Measurements from ENCODE around the gene DUS1L.

DUS1L gene

DNA sequence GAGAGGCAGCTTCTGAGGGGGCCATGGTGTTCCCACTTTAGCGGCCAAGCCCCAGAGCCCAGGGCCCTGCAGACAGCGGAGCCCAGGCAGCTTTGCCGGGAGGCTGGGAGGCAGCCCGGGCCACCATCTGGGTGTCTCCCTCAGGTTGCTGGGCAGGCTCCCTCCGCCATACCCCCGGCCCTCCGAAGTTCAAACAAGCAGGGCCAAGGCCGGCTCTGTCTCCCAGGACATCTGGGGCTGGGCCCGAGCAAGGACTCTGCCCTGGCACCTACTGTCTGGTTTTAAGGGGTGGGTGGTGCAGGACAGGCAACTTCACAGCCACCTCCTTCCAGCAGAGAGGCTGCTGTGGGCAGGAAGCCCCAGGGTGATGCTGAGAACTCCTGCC, 2.6 kb downstream of the DUS1L start:
- TF ChIP-seq CTCF (IDR thresholded peaks at IDR 0.05; ENCODE audit: low read depth, low read length, missing control alignments) = no peak
- no peak for DNase-seq (ENCODE audit: low read depth)

DNA sequence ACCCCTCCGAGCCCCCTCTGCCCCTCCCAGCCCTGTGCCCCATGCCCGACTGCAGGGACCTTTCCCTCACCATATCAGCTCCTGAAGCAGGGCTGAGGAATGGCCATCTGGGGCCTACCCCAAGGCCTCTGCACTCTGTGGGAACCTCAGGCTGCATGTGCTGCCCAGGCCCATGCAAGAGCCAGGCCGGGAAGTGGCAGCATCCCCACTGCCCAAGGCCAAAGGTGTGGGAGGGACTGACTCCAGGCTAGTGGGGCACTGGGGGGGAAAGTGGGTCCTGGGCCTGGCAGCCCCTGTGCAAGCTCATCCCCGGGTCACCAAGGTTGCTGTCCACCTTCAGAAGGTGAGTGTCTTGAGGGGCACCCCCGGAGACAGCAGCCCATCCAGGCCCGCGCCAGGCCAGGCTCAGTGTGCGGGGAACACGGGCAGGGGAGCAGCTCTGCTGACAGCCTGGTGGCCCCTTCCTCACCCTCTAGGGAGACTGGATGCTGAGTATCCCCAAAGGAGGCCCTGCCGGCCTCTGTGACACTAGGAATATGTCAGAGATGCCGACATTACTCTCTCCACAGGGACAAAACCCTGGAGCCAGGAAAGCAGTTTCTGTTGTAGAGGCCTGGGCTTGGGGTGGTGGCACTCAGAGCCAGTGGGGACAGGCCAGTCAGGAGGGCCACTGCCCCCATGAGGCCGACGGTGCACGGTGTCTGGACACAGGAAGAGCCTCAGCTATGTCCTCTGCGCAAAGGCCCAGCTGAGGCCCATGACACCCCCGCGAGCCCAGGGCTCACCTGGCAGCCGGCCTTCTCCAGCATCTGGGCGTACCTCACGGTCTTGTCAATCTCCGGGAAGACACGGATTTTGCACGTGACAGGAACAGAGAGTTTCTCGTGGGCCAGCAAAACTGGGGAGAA, 3.3 kb downstream of the DUS1L start:
- no peak for TF ChIP-seq CTCF (IDR thresholded peaks at IDR 0.05; ENCODE audit: low read depth, low read length, missing control alignments)
- no peak for DNase-seq (ENCODE audit: low read depth)
- H3K4me3 ChIP-seq (ENCODE audit: low read depth, low read length) = no peak overlapping the region

More for the DNA sequence above, 2.6 kb downstream of the DUS1L start:
- no peak overlapping the region for H3K4me3 ChIP-seq (ENCODE audit: low read depth, low read length)

DNA sequence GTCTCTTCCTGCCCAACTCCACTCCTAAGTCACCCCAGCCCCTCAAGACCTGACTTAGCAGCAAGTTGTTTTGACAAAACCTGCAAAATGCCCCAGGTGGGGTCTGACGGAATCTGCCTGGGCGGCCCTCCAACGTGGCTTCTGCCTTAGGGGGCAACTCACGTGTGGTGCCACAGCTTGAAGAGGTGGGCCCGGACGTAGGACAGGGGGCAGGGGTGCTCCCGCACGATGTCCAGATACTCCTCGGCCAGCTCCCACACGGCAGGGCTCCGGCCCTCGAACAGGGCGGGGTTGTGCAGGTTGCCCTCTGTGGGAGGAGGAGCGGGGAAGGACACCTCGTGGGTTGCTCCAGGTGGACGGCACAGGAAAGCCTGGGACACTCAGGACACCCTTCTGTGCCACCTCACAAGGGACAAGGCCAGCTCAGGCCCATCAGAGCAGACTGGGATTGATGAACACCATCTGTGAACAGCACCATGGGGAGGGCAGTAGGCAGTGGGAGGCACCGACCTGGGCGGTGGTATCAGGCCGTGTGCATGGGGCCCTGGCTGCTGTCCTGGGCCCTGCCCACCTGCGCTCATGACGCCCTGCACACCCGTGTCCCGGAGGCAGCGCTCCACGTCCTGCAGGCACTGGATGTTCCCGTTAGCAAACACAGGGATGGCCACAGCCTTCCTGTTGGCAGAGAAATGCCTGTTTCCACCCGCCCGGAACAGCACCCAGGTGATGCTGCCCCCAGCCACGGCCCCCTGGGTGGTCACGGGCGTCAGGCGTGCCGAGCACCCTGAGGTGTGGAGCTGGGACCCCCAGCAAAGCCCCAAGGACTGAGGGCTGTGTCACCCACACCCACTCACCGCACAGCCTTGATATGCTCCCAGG, 4.3 kb downstream of the DUS1L start:
- DNase-seq (ENCODE audit: low read depth) = no peak

DNA sequence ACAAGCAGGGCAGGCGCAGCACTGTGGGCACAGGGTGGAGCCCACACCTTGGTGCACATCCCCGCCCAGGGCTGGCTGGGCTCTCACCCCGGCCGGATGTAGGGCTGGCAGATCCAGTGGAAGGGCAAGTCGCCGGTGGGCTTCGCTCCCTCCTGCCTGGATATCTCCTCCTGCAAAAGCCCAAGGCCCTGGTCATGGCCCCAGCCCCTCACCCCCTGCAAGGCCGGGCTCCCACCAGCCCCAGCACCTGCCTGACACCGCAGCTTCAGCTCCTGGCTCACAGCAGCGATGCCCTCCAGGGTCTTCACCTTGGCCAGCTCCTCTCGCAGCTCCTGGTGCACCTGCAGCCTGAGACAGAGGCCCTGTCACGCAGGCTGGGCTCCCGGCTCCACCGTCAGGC, 5.0 kb downstream of the DUS1L start:
- no peak for TF ChIP-seq CTCF (IDR thresholded peaks at IDR 0.05; ENCODE audit: low read depth, low read length, missing control alignments)
- DNase-seq (ENCODE audit: low read depth) = no peak
- no peak overlapping the region for H3K4me3 ChIP-seq (ENCODE audit: low read depth, low read length)

More for the DNA sequence above, 4.3 kb downstream of the DUS1L start:
- no peak for TF ChIP-seq CTCF (IDR thresholded peaks at IDR 0.05; ENCODE audit: low read depth, low read length, missing control alignments)
- H3K4me3 ChIP-seq (ENCODE audit: low read depth, low read length) = no peak overlapping the region

DNA sequence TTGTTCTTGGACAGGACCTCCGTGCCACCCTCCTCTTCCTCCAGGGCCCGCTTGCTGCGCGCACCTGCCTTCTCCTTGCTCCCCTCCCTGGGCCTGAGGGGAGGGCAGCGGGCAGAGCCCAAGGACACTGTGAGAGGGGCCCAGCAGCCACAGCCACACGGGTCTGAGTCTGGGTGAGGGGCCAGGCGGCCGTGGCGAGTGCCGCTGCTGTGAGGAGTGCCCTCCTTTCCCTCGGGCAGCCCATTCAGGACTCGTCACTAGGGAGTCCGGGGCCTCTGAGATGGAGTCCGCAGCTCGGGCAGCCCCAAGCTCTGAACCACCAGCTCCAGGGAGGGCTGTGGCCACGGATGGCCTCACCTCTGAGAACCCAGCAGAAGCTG, 5.6 kb downstream of the DUS1L start:
- no peak for DNase-seq (ENCODE audit: low read depth)
- no peak overlapping the region for H3K4me3 ChIP-seq (ENCODE audit: low read depth, low read length)

More for the DNA sequence above, 5.6 kb downstream of the DUS1L start:
- TF ChIP-seq CTCF (IDR thresholded peaks at IDR 0.05; ENCODE audit: low read depth, low read length, missing control alignments) = no peak
